DMS79 treated with DMSO at 0.1 percent for 48 hours (cell line): ENCODE data around the gene NUDT21.
"Not testable (repeated sequence)": the region's sequence is repeated elsewhere in the genome, so short reads cannot be mapped to it uniquely, and the experiment has no call there.

ENCODE experiments used
- DNase-seq: peaks from one replicate; lab custom pipeline; 2025; lab: John Stamatoyannopoulos, UW

NUDT21 gene

DNA sequence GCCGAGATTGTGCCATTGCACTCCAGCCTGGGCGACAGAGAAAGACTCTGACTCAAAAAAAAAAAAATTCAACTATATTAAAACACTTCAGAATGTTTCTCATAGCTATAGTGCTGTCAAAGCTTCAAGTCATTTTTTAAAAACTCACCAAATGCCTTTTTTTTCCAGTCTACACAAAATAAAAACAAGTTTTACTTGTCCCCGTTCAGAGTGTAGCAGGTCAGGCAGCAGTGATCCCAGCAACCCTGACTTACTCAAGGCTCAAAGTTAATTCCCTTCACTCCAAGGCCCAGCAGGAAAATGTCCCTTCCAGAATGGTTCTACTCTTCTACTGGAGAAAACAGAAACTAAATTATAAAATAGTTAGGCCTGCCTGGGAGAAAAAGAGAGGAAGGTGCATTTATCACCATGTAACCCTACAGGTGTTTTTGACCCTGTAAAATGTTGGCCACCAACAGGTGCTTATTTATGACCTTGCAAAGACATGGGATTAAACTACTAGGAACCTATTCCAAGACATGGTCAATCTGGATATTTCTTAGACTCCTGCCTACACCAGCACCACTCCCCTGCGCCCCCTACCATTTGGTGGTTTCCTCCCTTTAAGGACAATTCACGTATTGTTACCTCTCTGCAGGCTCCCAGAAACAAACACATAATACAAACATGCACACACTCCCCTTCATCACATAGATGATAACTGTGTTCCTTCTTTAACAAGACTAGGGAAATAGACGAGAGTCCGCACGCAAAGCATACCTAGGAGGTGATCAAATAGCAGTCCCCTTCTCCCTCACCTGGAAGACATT lies 31.2 kb downstream of the NUDT21 start:
- DNase-seq = no peak

DNA sequence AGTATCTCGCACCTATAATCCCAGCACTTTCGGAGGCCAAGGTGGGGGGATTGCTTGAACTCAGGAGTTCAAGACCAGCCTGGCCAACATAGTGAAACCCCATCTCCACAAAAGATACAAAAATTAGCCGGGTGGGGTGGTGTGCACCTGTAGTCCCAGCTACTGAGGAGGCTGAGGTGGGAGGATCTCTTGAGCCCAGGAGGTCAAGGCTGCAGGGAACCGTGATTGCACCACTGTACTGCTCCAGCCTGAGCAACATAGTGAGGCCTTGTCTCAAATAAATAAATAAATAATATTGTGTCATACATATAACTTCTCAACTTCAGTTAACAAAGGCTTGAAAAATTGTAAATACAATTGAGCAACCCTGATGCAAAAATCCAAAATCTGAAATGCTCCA lies 34.0 kb downstream of the NUDT21 start:
- no peak for DNase-seq

DNA sequence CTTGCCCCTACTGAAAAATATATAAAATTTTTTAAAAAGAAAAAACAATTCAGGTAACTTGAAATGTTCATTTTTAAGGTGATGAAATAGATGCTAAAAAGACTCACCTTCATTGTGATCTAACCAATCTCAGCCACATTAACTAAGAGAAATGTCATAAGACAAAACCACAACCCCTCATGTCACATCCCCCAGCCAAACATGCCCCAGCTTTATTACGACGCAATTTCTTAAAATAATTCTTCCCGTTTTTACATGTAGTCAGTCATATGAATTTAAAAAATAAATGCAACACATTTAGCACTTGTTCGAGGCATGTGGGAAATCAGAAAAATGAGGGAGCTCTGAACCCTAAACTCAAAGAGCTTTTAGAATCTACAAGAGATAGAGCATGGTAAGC lies 35.3 kb downstream of the NUDT21 start:
- no peak for DNase-seq

DNA sequence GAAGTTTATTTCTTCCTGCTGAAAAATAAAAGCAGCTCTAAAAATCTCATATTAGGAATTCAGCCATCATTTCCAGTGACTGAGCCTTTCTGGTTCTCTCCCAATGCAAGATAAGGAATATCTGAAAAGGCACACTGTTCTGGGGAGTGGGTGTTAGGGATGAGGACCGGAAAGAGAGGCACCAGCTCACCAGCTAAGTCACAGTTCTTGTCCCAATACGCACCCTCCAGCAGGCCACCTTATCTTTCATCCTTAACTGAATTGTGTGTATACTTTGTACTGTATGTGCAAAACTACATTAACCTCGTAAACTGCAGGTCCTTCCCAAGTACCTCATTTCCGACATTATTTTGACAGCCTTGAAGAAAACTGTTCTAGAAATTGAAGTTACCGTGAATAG lies 36.8 kb downstream of the NUDT21 start:
- DNase-seq = no peak

DNA sequence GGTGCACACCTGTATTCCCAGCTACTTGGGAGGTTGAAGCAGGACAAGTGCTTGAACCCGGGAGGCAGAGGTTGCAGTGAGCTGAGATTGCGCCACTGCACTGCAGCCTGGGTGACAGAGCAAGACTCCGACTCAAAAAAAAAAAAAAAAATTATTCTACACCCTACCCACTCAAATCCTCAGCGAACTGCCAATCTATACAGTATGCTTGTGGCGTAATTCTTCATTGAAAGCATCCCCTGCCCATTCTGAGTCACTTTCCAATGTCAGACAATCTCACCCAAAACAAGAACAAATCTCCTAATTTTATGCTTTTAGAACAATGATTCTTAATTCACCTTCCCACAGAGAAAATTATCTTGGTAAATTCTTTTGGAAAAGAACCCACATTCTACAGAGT lies 37.8 kb downstream of the NUDT21 start:
- no peak for DNase-seq

DNA sequence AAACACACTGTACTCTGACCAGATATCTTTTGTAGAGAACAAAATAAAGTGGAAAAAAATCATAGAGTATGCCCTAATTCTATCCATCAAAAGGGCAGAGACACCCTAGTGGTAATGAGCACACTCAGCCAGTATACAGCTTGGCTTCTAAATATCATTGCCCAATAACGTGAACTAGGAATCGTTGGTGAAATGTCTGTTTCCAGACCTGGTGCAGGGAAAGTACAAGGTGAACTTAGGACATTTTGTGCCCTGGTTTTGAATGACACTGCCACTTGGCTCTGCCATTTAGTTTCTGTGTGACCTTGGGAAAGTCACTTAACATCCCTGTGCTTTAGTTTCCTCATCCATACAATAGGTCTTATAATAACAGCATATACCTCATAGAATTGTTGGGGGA lies 39.5 kb downstream of the NUDT21 start:
- DNase-seq = no peak

DNA sequence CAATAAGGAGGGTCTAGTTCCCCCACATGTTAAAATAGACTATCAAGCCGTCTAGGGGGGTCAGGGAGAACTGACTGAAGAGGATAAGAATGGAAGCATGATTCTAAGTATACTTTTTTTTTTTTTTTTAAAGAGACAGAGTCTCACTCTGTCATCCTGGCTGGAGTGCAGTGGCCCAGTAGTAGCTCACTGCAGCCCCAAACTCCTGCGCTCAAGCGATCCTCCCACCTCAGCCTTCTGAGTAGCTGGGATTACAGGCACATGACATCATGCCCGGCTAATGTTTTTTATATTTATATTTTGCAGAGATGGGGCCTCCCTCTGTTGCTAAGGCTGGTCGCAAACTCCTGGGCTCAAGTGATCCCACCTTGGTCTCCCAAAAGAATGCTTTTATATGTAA lies 40.0 kb downstream of the NUDT21 start:
- no peak for DNase-seq

DNA sequence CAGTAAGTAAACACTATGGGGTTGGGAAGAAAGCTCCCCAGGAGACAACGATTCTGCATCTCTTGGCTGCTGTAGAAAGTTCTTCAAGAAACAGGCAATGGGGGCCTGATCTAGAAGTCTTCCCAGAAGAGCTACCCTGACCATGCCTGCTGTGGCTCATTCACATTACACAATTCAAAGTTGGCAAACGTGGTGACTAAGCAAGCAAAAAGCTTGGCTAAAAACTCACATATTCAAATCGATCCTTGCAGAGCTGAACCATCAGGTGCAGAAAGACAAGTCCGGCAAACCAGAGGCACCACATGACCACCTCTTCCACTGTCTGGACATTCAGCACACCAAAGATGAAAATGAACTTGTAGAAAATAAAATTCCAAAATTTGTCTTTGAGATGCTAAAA lies 41.9 kb downstream of the NUDT21 start:
- DNase-seq = no peak

DNA sequence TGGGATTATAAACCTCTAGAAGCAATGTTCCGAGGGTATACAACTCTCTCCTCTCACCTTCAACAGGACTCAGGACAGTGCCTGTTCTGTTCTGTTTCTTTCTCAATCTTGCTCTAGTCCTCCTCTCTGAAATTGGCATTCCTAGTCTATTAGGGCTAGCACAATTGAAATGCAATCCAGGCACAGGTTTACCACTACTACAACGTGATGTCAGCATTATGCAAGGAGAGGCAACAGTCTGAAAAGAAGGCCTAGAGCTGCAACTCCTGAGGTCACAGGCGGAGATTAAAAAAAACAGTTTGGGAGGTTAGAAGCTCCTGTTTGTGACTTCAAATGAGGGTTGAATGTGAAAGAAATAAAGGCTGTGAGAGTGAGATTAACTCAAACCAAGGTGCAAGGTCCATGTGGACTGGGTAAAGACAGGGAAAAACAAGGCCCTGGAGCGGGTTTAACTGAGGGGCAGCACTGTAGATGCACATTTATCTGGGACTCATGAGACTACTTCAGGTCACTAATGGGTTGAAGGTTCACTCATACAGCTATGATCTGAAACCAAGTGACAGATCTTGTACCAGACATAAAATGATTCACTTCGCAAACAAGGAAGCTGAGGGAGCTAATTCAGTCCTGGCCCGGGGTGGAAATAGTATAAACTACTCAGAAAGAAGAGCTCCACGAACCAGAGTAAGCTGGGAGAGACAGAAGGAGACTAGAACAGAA lies 42.6 kb downstream of the NUDT21 start:
- no peak for DNase-seq

DNA sequence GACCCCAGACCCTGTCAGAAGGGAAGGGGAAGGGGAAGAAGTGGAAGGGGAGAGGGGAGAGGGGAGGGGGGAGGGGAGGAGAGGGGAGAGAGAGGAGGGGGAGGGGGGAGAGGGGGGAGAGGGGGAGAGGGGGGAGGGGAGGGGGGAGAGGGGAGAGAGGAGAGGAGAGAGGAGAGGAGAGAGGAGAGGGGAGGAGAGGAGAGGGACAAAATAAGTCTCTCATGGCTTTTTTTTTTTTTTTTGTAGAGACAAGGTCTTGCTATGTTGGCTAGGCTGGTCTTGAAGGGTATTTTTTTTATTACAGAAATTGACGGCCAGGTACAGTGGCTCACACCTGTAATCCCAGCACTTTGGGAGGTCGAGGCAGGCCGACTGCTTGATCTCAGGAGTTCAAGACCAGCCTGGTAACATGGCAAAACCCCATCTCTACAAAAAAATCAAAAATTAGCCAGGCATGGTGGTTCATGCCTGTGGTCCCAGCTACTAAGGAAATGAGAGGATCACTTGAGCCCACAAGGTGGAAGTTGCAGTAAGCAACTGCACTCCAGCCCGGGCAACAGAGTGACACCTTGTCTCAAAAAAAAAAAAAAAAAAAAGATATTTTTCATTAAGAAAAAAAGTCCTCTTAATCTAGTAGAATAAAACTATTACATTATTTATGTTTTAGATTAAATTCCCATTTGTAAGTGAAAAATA lies 45.0 kb downstream of the NUDT21 start:
- no peak for DNase-seq

DNA sequence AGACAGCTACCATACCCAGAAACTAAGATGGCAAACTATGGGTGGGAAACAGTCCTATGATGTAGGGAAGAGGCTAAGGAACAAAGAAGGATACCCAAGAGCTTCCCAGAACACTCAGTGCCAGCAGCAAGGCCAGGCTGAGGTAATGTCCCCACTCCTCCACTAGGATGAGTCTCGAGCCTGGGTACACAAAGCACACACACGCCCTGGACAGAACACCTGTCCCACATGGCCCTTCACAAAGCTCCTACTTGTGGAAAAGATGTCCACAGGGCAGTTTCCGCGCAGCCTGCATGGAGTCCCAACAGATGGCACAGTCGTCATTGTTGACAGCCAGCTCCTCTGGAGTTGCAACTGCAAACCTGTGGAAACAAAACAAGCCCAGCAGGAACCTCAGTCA lies 49.6 kb downstream of the NUDT21 start:
- no peak for DNase-seq

DNA sequence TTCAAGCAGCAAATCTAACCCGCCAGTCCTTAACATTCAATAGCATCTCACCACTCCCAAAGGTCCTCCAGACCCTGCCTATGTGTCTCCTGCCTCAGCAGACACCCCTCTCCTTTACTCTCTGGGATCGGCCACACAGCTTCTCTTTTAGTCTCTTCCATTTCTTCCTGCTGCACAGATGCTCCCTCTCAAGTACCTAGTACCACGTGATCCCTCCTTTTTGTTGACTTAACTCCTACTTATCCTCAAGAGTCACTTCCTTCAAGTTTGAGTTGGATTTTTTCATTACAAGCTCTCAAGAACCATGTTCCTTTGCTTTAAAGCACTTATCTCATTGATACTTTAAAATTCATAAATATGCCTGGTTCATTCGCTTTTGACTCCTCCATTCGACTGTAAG lies 50.7 kb downstream of the NUDT21 start:
- peak; percentile 92 for DNase-seq

DNA sequence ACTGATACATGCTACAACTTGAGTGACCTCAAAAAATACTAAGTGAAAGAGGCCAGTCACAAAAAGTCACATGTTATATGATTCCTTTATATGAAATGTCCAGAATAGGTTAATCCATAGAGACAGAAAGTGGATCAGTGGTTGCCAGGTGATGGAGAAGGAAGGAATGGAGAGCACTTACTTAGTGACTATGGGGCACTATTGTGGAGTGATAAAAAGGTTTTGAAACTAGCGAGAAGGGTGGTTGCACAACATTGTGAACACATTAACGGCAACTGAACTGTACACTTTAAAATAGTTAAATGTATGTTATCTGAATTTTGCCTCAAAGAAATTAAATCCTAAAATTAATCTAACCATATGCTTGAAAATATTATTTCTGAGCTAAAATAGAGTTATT lies 51.6 kb downstream of the NUDT21 start:
- no peak for DNase-seq

DNA sequence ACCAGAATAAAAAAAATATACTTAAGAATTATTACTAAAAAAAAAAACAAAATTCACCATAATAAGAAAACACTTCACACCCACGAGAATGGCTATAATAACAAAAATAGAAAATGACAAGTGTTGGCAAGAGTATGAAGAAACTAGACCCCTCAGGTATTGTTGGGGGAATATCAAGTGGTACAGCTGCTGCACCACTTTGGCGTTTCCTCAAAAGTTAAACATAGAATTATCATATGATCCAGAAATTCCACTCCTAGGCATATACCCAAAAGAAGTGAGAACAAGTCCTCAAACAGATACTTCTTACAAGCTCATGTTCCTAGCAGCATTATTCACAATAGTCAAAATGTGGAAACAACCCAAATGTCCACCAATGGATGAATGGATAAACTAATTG lies 52.1 kb downstream of the NUDT21 start:
- DNase-seq = no peak

DNA sequence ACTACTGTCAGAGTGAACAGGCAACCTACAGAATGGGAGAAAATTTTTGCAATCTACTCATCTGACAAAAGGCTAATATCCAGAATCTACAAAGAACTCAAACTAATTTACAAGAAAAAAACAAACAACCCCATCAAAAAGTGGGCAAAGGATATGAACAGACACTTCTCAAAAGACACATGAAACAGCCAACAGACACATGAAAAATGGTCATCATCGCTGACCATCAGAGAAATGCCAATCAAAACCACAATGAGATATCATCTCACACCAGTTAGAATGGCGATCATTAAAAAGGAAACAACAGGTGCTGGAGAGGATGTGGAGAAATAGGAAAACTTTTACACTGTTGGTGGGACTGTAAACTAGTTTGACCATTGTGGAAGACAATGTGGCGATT lies 54.4 kb downstream of the NUDT21 start:
- DNase-seq = not testable (repeated sequence)

DNA sequence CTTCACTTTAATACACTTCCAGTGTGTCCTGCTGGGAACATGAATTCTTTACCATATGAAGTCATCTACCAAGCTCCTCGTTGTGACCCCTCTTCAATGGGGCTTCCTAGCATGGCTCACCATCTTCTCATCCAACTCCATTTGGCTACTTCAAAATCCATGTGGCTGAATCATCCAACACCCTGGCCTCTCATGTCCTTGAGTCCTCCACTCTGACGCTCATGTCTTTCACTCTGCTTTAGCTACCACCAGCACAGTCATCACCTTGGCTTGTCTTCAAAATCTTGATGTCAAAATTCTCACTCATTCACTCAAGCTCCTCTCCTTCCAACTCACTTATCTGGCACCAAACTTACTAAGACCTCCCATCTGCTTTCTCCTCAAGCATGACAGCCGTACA lies 61.6 kb downstream of the NUDT21 start:
- DNase-seq = no peak

DNA sequence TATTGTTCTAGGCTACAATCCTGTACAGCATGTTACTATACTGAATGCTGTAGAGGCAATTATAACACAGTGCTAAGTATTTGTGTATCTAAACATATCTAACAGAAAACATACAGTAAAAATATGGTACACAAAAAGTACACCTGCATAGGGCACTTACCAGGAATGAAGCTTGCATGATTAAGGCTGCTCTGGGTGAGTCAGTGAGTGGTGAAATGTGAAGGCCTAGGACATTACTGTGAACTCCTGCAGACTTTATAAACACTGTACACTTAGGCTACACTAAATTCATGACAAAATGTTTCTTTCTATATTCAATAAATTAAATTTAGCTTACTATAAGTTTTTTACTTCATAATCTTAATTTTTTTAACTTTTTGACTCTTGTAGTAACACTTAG lies 62.9 kb downstream of the NUDT21 start:
- no peak for DNase-seq

DNA sequence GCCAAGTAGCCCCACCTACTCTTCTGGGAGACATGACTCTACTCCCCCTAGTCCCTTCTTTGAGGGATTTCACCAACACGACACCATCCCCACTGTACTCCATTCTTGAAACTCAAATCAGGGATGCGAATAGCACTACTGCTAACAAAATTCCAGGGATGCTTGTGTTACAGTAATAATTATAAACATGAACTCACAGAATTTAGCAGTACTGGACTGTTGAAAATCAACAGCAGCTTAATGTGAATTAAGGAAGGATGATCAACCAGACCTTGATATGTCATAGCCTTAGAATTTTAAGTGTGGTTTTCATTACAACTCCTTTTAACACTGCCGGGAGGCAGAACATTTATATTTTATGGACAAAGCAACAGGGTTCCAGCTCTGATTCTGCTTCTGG lies 63.7 kb downstream of the NUDT21 start:
- DNase-seq = no peak

DNA sequence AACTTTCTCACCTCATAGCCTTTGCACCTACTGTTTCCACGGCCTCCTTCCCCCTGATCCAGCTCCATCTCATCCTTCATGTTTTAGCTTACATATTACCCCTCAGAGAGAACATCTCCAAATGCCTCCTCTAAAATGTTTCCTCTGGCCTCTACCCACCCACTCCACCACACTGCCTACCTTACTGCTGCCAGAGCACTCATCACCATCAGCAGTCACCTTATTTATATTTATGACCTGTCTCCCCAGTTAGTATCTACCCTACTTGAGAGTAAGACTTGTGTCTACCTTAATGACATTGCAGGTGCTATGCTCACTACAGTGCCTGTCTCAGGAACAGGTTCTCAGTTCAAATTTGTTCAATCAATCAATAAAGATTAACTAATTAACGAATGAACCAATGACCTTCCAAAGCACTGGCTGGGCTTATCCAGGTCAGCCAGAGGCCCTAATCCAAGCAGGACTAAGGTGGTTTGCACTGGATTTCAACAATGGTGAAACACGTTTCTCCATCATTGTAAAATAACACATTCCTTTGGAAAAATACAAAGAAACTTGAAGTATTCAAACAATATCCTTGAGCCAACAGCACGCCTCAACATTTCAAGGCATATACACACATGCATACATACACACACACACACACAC lies 66.9 kb downstream of the NUDT21 start:
- no peak for DNase-seq

DNA sequence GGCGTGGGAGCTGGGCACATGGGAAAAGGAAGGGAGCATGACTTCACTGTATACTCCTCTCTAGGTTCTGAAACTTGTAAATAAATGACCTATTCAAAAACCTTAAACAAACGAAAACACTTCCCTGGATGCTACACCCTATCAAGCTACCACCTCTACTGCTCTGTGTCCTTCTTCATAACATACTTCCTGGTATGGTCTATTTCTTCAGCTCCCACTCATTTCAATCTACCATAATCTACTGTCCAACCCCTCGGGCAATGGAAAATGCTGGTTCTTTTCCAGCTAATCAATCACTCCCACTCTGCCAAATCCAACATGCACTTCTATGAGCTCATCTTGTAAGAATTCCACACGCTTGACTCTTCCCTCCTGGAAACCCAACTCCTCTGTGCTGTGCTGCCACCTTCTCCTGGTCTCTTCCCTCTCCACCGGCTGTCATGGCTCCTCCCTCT lies 68.2 kb downstream of the NUDT21 start:
- DNase-seq = no peak

DNA sequence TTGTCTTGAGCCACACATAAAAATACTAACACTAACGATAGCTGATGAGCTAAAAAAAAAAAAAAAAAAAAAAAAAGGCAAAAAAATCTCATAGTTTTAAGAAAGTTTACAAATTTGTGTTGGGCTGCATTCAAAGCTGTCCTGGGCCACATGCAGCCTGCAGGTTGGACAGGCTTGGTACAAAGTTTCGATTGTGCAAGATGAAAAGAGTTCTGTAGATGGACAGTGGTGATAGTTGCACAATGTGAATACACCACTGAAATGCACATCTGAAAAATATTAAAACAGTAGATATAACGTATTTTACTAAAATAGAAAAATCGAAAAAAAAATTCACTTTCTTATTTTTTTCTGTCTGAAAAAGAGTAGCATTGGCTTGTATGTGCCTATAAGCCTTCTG lies 68.7 kb downstream of the NUDT21 start:
- DNase-seq = no peak

DNA sequence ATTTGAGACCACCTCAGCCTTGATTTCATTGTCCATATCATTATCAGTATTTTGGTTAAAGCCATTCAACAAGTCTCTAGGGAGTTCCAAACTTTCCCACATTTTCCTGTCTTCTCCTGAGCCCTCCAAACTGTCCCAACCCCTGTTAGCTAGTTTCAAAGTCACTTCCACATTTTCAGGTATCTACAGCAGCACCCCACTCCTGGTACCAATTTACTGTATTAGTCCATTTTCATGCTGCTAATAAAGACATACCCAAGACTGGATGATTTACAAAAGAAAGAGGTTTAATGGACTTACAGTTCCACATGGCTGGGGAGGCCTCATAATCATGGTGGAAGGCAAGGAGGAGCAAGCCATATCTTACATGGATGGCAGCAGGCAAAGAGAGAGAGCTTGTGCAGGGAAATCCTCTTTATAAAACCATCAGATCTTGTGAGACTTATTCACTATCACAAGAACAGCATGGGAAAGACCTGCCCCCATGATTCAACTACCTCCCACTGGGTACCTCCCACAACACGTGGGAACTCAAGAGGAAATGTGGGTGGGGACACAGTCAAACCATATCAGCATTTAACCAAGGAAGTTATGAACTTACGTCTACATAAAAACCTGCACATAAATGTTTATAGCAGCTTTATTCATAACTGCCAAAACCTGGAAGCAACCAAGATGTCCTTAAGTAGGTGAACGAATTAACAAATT lies 70.2 kb downstream of the NUDT21 start:
- DNase-seq = not testable (repeated sequence)
